Measurements from ENCODE around the gene GRHL1.

Gene GRHL1

DNA sequence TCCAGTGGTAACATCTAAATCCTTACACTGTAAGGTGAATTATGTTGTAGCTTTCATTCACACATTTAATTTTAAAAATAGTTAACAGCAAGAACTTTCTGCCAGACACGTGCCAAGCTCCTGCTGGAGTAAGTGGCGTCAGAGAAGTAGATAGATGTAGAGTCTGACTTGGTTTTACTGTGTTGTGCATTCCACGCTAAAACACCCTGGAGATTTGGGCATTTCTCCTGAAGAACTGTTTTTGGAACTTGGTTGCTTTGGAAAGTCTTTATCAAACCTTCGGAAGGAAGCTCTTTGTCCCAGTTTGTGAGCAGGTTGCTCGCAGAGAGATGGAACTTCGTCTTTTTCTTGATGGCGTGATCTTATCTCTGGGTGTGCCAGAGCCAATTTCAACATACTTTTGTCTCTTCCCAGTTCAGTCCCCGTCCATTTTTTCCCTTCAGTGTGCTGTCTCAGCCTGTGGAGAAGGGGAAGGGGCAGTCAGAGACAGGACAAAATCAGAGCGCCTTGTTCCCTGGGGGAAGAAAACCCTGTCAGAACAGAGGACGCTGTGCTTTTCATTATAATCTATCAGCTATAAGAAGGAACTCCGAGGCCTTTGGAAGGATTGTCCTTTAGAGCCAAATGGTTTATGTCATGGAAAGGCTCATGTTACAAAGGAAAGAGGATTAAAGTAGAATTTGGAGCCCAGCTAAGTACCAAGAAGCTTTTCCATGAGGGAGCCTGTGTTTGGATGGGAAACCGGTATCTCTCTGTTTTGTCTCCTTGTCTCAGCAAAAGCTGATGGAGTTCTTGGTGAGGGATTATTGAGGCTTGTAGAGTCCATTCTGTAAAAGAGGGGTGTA lies 18.9 kb downstream of the GRHL1 start:
- Mint-ChIP-seq H3K4me3 (no peak overlapping the region), H3K27me3 (no peaks in the 10 kb centered on the region), H3K4me1 (peaks cover 7% of the 10 kb centered on the region), H3K9me3 (no peaks in the 10 kb centered on the region), H3K27ac (ENCODE audit: low read depth) (no peak overlapping the region), H3K36me3 (ENCODE audit: insufficient read depth) (no peaks in the 10 kb centered on the region)
- no peak for ATAC-seq (replicated peaks; ENCODE audit: extremely low read depth, poor library complexity, severe bottlenecking)
- DNase-seq (ENCODE audit: low spot score in 2 of 2): no peak

DNA sequence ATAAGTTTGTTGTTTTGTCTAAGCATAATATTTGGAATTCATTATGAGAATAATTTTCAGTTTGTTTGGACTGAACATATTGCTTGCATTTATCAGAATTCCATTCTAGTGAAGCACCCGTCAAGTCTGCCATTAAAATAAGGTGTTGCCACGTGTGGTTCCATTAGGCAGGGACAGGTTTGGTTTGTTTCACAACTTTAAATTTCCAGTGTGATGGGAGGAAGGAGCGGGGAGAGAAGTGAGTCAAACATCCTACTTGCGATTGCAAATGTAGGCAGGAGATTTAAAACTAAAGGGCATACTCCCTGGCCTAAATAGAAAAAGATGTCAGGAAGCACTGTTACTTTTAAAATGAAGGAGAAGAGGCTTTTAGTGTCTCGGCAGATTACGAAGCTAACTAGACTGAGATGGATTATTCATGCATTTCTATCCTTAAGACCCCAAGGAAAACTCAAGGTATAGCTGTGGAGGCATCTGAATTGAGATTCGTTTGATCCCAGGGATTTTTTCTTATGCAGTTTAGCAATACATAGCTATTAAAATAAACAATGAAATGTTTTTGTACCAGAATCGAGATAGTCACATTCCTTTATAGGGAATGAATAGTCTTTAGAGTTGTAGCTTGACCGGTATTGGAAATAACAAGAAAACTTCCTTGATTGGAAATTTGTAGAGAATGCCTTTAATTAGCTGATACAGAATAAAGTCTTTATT lies 19.8 kb downstream of the GRHL1 start:
- Mint-ChIP-seq H3K36me3 (ENCODE audit: insufficient read depth) (no peaks in the 10 kb centered on the region), H3K9me3 (no peaks in the 10 kb centered on the region), H3K27ac (ENCODE audit: low read depth) (no peak overlapping the region), H3K4me1 (peaks cover 5% of the 10 kb centered on the region), H3K27me3 (peaks cover 5% of the 10 kb centered on the region), H3K4me3 (no peak overlapping the region)
- ATAC-seq (replicated peaks; ENCODE audit: extremely low read depth, poor library complexity, severe bottlenecking) (no peak), DNase-seq (ENCODE audit: low spot score in 2 of 2) (no peak)

DNA sequence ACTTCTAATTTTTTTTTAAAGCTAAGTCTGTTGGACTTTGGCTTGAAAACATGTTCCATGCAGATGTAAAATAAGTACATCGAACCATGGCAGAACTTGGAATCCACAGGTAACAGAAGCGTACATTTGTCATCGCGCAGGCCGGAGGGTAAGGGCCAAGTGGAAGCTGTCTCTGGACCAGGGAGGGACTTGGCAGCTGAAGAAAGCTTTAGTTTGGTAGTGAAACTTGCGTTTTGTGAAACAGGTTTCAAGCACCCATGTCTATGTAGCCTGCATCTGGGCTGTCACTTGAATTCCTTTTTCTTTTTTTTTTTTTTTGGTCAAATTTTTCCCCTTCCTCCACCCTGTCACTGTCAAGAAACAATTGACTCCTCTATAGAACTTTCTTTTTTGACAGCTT lies 20.4 kb downstream of the GRHL1 start:
- DNase-seq (ENCODE audit: low spot score in 2 of 2) (no peak), ATAC-seq (replicated peaks; ENCODE audit: extremely low read depth, poor library complexity, severe bottlenecking) (no peak)
- no peaks in the 10 kb centered on the region for H3K36me3 Mint-ChIP-seq (ENCODE audit: insufficient read depth)
- H3K9me3 Mint-ChIP-seq: no peaks in the 10 kb centered on the region
- H3K4me3 Mint-ChIP-seq: no peak overlapping the region
- H3K27me3 Mint-ChIP-seq: peaks cover 12% of the 10 kb centered on the region
- H3K4me1 Mint-ChIP-seq: no peaks in the 10 kb centered on the region
- H3K27ac Mint-ChIP-seq (ENCODE audit: low read depth): no peak overlapping the region

DNA sequence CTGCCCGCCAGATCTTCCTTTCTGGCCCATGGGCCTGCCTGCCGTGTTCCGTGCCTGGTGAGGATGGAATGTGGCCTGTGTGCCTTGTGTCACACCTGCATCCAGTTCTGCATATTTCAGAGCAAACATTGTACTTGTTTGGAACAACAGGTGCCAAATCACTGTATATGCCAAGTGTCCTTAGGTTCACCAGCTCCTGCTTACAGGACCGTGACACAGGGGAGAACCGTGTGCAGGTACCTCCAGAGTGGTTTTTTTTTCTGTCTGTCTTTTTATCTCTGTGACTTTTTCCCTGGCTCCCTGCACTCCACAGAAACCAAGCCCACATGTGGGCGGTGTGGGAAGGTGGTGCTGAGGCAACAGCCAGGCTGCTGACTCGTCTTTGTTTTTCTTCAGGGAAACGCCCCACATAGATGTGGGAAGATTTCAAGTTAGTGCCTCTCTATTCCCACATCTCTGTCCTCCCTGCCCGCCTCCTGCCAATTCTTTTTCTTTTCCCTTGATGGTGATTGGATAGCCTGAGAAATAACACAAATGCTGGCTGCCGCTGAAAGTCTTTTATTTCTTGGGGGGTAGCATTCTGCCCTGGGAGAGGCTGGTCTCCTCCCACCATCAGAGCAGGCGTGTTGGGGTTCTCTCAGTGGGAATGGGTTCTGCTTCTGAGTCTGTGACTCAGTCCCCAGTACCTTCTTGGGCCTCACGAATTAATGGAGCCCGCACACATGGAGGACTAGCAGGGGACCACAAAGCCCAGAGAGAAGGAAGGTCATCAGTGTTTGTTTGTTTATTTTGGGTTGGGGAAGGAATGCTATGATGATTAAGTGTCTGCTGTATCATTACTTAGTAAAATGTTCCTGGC lies 21.4 kb downstream of the GRHL1 start:
- ATAC-seq (replicated peaks; ENCODE audit: extremely low read depth, poor library complexity, severe bottlenecking) (no peak), DNase-seq (ENCODE audit: low spot score in 2 of 2) (no peak)
- no peaks in the 10 kb centered on the region for H3K36me3 Mint-ChIP-seq (ENCODE audit: insufficient read depth)
- H3K27me3 Mint-ChIP-seq: peaks cover 21% of the 10 kb centered on the region
- H3K27ac Mint-ChIP-seq (ENCODE audit: low read depth): no peak overlapping the region
- H3K4me3 Mint-ChIP-seq: no peak overlapping the region
- no peaks in the 10 kb centered on the region for H3K4me1 Mint-ChIP-seq
- H3K9me3 Mint-ChIP-seq: no peaks in the 10 kb centered on the region

DNA sequence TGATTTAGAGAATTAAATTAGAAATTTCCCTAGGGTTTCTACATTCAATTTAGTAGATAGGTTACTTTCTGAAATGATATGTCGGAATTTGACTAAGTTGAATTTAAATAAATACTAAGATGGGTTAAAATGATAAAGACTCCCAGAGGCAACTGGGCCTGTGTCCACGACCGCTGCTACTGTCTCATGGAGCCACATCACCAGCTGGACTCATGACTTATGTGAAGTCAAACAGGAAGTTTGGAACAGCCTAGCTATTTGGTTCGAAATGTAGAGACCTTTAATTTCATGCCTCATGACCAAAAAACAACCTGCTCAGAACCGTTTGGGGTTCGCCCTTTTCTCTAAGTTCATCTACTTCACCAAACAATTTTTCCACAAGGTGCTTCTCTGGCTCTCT lies 22.2 kb downstream of the GRHL1 start:
- no peaks in the 10 kb centered on the region for H3K9me3 Mint-ChIP-seq
- no peaks in the 10 kb centered on the region for H3K4me1 Mint-ChIP-seq
- no peak overlapping the region for H3K27ac Mint-ChIP-seq (ENCODE audit: low read depth)
- no peak for DNase-seq (ENCODE audit: low spot score in 2 of 2)
- H3K36me3 Mint-ChIP-seq (ENCODE audit: insufficient read depth): no peaks in the 10 kb centered on the region
- no peak overlapping the region for H3K4me3 Mint-ChIP-seq
- ATAC-seq (replicated peaks; ENCODE audit: extremely low read depth, poor library complexity, severe bottlenecking): no peak
- H3K27me3 Mint-ChIP-seq: peaks cover 29% of the 10 kb centered on the region

DNA sequence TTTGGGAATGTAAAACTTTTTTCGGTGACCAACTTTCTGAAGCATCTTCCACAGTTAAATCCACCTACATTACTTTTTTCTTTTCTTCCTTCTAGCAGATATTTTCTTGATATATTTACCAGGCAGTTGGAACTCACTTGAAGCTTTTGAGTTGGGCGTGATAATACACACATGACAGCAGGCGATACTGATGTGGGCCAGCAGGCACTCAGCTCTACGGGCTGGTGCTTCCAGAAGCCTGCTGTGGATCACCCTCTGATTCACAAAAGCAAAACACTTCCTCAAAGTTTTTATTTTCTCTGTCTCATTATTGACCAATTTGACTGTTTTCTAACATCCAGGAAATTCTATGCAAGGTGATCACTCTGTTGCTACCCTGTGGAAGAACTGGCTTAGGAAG lies 22.9 kb downstream of the GRHL1 start:
- H3K36me3 Mint-ChIP-seq (ENCODE audit: insufficient read depth): no peaks in the 10 kb centered on the region

DNA sequence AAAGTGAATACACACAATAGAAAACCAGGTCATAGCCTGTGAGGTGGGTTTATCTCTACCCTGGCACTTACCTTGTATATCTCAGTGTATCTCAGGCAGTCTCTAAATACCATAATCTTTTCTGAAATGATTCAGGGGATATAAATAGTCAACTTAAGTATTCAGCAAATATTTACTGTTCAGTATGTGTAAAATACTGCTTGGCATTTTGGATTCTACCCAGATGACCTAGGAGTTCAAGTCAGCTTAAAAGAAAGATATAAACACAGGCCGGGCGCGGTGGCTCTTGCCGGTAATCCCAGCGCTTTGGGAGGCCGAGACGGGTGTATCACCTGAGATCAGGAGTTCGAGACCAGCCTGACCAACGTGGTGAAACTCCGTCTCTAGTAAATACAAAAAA lies 23.8 kb downstream of the GRHL1 start:
- Mint-ChIP-seq H3K36me3 (ENCODE audit: insufficient read depth) (no peaks in the 10 kb centered on the region), H3K27ac (ENCODE audit: low read depth) (no peak overlapping the region), H3K9me3 (no peaks in the 10 kb centered on the region), H3K4me3 (no peak overlapping the region), H3K27me3 (peaks cover 33% of the 10 kb centered on the region), H3K4me1 (peaks cover 6% of the 10 kb centered on the region)
- ATAC-seq (replicated peaks; ENCODE audit: extremely low read depth, poor library complexity, severe bottlenecking): no peak
- DNase-seq (ENCODE audit: low spot score in 2 of 2): no peak

More for the DNA sequence above, 22.9 kb downstream of the GRHL1 start:
- no peak overlapping the region for H3K4me3 Mint-ChIP-seq
- ATAC-seq (replicated peaks; ENCODE audit: extremely low read depth, poor library complexity, severe bottlenecking) (no peak), DNase-seq (ENCODE audit: low spot score in 2 of 2) (no peak)
- no peak overlapping the region for H3K27ac Mint-ChIP-seq (ENCODE audit: low read depth)
- peaks cover 29% of the 10 kb centered on the region for H3K27me3 Mint-ChIP-seq
- H3K4me1 Mint-ChIP-seq: no peaks in the 10 kb centered on the region
- no peaks in the 10 kb centered on the region for H3K9me3 Mint-ChIP-seq

DNA sequence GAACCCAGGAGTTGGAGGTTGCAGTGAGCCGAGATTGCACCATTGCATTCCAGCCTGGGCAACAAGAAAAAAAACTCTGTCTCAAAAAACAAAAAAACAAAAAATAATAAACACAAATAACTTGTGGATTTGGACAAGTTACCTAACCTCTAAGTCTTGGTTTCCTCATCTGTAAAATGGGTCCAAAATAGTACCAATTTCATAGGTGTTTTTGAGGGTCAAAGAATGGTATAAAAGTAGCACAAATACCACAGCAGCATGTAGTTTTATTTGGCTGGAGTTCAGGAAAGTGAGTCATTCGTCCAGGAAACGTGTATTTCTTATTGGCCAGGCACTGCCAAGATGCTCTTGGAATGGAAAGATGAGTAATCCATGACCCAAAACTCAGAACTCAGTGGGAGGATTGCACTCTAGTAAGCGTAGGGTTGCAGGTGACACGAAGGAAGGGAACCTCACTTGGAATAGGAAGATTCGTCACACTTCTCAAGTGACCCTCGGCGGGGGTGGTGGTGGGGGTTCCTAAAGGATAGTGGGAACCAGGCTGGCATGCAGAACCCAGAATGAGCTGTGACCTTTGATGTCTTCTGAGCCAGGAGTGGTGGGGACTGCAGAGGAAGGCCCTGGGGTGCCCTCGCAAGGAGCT lies 24.4 kb downstream of the GRHL1 start:
- DNase-seq (ENCODE audit: low spot score in 2 of 2): no peak
- ATAC-seq (replicated peaks; ENCODE audit: extremely low read depth, poor library complexity, severe bottlenecking): no peak
- Mint-ChIP-seq H3K4me1 (peaks cover 6% of the 10 kb centered on the region), H3K36me3 (ENCODE audit: insufficient read depth) (no peaks in the 10 kb centered on the region), H3K9me3 (no peaks in the 10 kb centered on the region), H3K27ac (ENCODE audit: low read depth) (no peak overlapping the region), H3K27me3 (peaks cover 39% of the 10 kb centered on the region), H3K4me3 (no peak overlapping the region)

DNA sequence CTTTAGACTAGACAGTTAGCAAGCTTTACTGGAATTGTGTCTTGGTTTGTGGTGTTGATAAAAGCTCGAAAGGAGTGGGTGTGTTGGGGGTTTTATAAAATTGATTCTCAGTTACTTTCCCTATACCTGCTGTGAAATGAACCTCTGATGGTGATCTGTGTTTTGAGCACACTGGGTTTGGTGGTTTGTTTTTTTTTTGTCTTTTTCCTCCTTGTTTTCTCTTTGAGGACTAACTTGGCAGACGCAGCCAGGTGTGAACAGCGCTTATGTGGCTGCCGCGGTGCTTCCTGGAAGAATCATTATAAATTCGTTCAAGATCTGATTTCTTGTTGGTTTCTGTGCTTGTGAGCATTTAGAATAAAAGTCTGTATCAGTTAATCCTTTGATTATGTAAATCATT lies 28.5 kb downstream of the GRHL1 start:
- ATAC-seq (replicated peaks; ENCODE audit: extremely low read depth, poor library complexity, severe bottlenecking) (peak; percentile 6), DNase-seq (ENCODE audit: low spot score in 2 of 2) (no peak)
- Mint-ChIP-seq H3K27ac (ENCODE audit: low read depth) (no peak overlapping the region), H3K27me3 (peaks cover 43% of the 10 kb centered on the region), H3K4me3 (no peak overlapping the region), H3K4me1 (peaks cover 13% of the 10 kb centered on the region), H3K36me3 (ENCODE audit: insufficient read depth) (no peaks in the 10 kb centered on the region), H3K9me3 (no peaks in the 10 kb centered on the region)

DNA sequence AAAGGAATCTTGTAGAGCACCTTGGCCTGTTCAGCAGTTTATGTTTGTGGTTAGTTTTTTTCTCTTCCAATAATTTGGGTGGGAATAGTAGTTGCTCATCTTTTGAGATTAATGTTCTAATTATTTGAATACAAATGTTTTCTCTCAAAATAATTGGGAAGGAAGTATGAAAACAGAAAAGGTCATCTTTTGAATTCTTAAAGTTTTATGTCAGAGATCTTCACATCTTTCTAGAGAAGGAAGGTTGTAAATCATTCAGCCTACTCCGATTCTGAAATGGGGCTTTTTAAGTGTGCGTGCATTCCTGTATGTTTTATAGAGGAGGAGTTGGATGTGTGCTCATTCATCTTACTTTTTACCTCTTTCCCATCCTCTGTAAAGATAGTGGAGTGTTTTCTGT lies 29.0 kb downstream of the GRHL1 start:
- Mint-ChIP-seq H3K4me1 (peaks cover 13% of the 10 kb centered on the region), H3K9me3 (no peaks in the 10 kb centered on the region), H3K4me3 (no peak overlapping the region), H3K27me3 (peaks cover 43% of the 10 kb centered on the region), H3K36me3 (ENCODE audit: insufficient read depth) (no peaks in the 10 kb centered on the region), H3K27ac (ENCODE audit: low read depth) (no peak overlapping the region)
- DNase-seq (ENCODE audit: low spot score in 2 of 2) (no peak), ATAC-seq (replicated peaks; ENCODE audit: extremely low read depth, poor library complexity, severe bottlenecking) (no peak)

DNA sequence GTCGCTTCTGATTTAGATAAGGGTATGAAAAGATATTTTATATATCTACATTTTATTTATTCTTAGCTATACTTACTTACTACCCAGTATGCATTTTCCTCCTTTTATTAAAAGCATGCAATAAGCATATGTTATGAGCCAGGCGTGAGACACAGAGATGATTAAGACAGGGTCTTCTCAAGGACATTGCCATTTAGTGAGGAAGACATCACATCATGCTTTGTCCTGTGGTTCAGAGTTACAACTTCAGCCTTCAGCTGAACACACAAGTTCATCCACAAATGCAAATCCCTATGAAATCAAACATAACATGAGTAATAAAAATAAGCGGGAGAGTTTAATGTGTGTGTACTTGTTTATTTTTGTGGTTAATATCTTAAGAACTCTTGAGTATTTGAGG lies 30.2 kb downstream of the GRHL1 start:
- peaks cover 34% of the 10 kb centered on the region for H3K27me3 Mint-ChIP-seq
- H3K27ac Mint-ChIP-seq (ENCODE audit: low read depth): no peak overlapping the region
- H3K36me3 Mint-ChIP-seq (ENCODE audit: insufficient read depth): no peaks in the 10 kb centered on the region
- no peak for ATAC-seq (replicated peaks; ENCODE audit: extremely low read depth, poor library complexity, severe bottlenecking)
- H3K4me3 Mint-ChIP-seq: no peak overlapping the region
- peaks cover 13% of the 10 kb centered on the region for H3K4me1 Mint-ChIP-seq
- H3K9me3 Mint-ChIP-seq: no peaks in the 10 kb centered on the region
- no peak for DNase-seq (ENCODE audit: low spot score in 2 of 2)

DNA sequence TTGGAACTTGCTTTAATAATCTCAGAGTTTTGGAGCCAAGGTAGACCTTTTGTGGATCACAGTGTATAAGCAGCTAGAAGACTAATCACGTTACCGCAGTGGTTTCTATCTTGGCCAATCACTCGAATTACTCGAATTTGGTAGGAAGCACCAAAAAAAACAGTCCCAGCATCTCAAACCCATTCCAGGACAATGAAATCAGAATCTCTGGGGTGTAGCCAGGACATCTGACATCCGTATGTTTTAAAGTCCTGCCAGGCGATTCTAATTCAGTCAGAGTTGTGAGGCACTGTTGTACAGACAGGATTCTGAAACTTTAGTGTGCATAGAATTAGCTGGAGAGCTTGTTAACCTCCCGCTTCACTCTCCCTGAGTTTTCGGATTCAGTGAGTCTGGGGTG lies 30.8 kb downstream of the GRHL1 start:
- ATAC-seq (replicated peaks; ENCODE audit: extremely low read depth, poor library complexity, severe bottlenecking) (no peak), DNase-seq (ENCODE audit: low spot score in 2 of 2) (no peak)
- Mint-ChIP-seq H3K27me3 (peaks cover 28% of the 10 kb centered on the region), H3K4me1 (peaks cover 13% of the 10 kb centered on the region), H3K36me3 (ENCODE audit: insufficient read depth) (no peaks in the 10 kb centered on the region), H3K9me3 (no peaks in the 10 kb centered on the region), H3K27ac (ENCODE audit: low read depth) (no peak overlapping the region), H3K4me3 (no peak overlapping the region)

Data from central memory CD8-positive, alpha-beta T cell (primary cell).